Measurements from ENCODE around the gene CCDC91.

Gene CCDC91

GRCh38 chr12:28543021-28543890 lies 353.0 kb downstream of the CCDC91 start:
- DNase-seq, result no peak

DNA sequence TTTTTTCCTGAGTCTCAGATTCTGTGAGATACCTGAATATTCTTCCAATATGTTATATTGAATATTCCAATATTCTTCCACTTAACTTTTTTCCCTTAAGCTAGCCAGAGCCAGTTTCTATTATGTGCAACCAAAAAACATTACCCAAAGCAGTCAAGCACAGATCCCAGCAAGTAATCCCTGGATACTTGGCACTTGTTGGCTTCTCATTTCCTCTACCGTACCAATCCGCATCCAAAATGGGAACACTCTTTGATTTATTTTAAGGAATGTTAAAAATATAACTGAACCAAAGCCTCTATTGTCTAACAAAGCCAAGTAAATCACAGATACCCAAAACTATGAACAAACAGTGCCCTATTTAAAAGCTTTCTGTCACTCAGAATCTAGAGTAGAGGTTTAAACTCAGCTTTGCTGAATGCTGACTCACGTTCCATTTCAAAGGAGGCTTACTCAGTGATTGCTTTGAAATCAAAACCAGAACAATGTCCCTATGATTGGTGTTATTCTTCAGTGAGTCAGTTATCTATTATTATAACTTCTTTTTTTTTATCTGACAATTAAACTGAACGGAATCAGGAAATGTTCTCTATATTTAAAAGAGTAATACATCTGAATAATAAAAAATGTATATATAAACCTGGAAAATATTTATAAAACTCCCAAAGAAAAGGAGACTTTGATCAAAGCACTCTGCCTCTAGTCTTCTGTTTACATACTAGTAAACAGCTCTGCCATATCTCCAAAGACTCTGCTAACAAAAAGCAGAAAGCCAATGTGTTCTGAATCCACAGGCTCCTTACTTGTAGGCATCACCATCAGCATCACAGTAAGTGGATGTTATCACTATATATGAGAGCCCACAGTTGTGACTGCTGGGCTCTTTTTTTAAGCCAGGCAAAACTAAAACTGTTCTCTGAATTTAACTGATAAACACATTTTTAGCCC lies 360.8 kb downstream of the CCDC91 start:
- DNase-seq, result no peak

DNA sequence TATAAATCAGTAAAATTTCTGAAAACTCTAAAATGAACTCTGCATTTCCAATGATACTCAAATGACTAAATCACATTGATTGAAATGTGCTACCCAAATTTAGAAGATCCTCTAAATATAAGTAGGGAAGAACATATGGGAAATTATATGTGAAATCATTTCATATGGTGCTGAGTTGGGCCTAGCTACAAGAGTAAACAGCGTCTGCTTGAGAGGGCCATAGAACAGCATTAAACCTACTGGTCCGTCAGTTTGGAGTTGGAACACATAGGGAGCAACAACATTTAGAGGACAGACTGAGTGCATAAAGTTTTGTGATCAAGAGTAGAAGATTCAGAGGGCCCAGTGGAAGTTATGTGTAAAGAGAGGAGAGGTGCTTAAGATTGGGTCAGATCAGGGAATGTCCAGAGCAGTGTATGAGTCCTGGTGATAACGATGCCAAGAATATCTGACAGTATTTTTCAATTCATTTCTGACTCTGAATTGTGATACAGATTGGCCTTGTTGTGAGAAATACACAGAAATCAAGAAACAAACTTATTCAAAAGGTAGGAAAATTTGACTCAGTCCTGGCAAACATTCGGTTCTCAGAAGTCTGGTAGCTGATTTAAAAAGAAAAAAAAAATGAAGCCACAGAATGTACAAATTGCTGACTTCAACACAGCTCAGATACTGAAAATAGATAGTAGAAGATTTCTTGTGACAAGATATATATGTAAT lies 362.2 kb downstream of the CCDC91 start:
- DNase-seq, result no peak

- no peak for DNase-seq
Observed at GRCh38 chr12:28555748-28556147, 365.5 kb downstream of the CCDC91 start.

DNA sequence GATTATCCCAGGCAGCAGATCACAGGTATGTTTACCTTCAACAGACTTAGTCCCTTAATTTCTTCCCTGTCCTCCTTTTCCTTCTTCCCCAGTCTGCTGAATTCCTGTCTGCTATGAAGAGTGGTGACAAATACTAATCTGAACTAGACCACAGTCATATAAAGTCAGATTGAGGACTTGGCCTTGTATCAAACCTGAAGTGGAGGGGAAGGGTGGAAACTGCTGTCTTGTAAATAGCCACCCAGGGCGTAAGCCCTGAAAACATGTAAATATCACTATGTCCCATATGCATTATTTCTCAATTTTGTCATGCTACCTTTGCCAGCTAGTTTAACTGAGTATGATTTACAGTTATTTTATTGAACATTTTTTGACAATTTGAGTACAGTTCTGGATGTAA lies 368.0 kb downstream of the CCDC91 start:
- no peak for DNase-seq

DNA sequence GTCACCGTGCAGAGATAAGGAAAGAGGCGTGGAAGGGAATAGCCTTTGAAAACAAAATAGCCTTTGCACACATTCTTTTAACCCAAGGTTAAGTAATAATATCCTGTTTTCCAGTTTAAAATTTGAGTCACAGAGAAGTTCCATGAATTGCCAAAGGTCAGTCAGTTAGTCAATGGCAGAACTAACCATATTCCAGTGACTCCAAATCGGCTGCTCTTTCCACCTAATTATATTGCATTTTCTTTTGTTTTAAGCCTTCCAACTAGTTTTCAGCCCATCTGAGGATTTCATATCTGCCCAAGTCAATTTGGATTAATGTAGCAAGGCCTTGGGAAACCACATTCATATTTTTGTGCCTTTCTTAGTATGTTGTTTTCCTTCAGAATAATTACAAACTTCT lies 373.0 kb downstream of the CCDC91 start:
- no peak for DNase-seq

GRCh38 chr12:28563936-28564335 lies 373.7 kb downstream of the CCDC91 start:
- no peak for DNase-seq

- no peak for DNase-seq
Observed at GRCh38 chr12:28568118-28568517, 377.9 kb downstream of the CCDC91 start.

GRCh38 chr12:28568704-28569103 lies 378.4 kb downstream of the CCDC91 start:
- no peak for DNase-seq

GRCh38 chr12:28569698-28570411 lies 379.6 kb downstream of the CCDC91 start:
- DNase-seq, result no peak

GRCh38 chr12:28570811-28571210 lies 380.6 kb downstream of the CCDC91 start:
- no peak for DNase-seq

- DNase-seq, result no peak
Observed at GRCh38 chr12:28574746-28575592, 384.7 kb downstream of the CCDC91 start.

DNA sequence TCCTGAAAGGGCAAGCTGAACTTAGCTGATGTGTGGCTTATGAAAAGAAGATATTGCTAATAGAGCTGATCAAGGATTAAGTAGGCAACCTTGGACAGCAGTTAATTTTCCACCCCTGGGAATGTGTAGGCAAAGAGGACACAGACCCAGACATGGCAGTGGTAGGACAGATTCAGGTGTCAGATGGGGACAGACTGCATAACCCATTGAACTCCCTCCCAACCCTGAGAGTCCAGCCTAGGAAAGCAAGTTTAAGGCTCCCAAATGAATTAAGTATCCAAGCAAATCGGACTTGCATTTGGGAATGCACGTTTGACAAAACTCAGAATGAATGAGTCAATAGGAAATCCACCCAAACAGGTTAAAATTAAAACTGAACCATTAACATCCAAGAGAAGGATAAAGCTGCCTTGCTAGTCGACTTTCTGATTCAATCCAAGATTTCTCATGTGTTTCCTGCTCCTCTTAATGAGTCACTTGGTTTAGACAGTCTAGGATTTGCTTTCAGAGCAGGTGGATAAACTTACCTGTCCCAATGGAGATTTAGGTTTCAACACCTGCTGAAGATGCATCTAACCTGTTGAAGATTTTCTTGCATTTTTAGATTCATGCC lies 385.4 kb downstream of the CCDC91 start:
- no peak for DNase-seq

DNA sequence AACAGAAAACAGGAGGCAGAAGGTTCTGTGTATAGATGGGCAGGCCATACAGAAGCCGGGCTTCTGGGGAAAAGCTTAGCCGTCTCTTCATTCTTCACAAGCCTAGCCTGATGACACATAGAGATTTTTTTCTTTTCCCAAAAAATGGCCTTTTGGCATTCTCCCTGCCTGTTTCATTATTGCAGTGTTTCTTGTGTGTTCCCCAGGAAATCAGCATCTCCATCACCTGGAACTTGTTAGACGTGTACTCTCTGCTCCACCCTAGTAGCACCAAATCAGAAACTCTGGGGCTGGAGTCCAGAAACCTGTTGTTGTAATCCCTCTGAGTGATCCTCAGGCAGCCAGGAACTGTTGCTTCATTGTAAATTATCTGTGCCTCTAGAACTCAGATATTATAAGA lies 388.1 kb downstream of the CCDC91 start:
- no peak for DNase-seq

- no peak for DNase-seq
Observed at GRCh38 chr12:28578833-28579252, 388.6 kb downstream of the CCDC91 start.

DNA sequence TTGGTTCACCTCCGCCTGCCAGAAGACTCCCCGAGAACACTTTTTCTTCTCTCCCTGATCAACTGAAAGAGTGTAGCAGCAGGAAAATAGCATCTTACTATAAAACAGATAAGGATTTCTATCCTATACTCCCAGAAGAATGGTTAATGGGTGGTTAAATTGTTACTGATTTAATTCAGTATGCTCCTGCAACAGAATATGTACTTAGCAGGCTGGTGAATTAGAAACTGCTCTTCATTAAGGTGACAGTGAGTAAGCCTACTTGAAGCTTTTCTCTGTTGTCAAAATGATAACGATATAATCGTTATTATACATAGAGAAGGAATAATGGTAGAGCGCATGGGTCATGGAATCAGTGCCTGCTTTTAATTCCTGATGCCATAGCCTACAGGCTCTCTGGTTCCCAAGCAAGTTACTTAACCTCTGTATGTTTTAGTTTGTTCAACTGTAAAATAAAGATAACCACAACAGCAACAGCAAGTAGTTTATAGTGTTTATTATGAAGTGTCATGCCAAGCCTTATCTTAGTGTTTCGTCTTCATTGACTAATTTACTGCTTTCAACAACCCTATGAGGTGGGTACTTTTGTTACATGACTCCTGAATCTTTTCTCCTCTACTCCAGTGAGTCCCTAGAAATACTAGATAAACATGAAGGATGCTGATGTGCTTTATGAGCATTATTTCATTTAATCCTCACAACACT lies 392.6 kb downstream of the CCDC91 start:
- no peak for DNase-seq

GRCh38 chr12:28583701-28584261 lies 393.5 kb downstream of the CCDC91 start:
- DNase-seq, result no peak

DNA sequence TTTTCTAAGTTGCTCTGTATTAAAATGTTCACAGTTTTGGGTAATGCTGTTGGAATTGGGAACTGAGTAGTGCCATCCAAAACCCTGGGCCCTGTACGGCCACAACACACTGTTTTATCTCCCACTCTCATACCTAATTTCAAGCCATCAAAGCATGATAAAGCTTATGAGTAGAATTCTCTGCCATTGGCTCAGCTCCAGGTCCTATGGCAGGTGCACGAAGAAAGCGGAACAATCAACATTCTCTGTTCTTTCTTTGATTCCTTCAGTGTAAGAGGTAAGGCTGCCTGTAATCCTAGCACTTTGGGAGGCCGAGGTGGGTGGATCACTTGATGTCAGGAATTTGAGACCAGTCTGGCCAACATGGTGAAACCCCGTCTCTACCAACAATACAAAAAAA lies 394.9 kb downstream of the CCDC91 start:
- DNase-seq, result no peak

DNA sequence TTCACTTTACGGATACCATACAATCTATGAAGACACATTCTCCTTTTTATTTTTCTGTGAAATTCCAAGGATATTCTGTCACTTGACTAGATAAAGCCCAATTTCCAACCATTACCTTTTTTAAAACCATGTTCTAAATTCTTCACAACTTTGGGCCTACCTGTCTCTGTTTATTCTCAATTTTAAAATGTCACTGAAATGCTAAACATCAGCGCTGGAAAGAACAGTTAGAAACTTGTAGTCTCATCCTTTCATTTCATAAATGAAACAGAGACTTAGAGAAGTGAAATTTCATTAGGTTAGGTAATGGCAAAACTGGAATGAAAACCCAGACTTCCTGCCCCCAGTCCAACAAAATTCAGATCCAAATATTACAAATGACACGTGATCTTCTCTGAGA lies 396.2 kb downstream of the CCDC91 start:
- DNase-seq, result no peak

GRCh38 chr12:28591831-28592230 lies 401.6 kb downstream of the CCDC91 start:
- DNase-seq, result no peak
